ENCODE measurements around the gene NACC2.

NACC2 gene

DNA sequence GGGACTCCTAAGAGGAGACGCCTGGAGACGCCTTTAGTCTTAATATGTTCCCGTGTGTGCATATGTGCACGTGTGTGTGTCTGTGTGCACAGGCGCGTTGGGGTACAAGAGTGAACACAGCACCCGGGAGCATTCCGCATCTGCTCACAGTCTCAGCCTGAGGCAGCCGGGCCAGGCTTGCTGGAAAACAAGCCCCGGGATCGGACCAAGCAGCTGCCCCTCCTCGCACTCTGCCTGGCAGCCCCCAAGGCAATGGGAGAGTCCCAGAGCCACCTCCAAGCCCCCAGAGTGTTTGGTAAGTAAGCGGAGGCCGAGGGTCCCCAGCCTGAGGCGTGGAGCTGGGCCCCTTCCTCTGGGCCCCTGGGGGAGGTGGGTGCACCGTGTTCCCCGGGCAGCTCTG lies 106.6 kb downstream of the NACC2 start:
- no peak overlapping the region for H3K4me3 ChIP-seq (ENCODE audit: low read length)
- TF ChIP-seq, protein P1, sequence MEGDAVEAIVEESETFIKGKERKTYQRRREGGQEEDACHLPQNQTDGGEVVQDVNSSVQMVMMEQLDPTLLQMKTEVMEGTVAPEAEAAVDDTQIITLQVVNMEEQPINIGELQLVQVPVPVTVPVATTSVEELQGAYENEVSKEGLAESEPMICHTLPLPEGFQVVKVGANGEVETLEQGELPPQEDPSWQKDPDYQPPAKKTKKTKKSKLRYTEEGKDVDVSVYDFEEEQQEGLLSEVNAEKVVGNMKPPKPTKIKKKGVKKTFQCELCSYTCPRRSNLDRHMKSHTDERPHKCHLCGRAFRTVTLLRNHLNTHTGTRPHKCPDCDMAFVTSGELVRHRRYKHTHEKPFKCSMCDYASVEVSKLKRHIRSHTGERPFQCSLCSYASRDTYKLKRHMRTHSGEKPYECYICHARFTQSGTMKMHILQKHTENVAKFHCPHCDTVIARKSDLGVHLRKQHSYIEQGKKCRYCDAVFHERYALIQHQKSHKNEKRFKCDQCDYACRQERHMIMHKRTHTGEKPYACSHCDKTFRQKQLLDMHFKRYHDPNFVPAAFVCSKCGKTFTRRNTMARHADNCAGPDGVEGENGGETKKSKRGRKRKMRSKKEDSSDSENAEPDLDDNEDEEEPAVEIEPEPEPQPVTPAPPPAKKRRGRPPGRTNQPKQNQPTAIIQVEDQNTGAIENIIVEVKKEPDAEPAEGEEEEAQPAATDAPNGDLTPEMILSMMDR (IDR thresholded peaks at IDR 0.05; ENCODE audit: insufficient read depth, low read depth, low read length, missing control alignments), result no peak
- DNase-seq (ENCODE audit: low read depth), result no peak

DNA sequence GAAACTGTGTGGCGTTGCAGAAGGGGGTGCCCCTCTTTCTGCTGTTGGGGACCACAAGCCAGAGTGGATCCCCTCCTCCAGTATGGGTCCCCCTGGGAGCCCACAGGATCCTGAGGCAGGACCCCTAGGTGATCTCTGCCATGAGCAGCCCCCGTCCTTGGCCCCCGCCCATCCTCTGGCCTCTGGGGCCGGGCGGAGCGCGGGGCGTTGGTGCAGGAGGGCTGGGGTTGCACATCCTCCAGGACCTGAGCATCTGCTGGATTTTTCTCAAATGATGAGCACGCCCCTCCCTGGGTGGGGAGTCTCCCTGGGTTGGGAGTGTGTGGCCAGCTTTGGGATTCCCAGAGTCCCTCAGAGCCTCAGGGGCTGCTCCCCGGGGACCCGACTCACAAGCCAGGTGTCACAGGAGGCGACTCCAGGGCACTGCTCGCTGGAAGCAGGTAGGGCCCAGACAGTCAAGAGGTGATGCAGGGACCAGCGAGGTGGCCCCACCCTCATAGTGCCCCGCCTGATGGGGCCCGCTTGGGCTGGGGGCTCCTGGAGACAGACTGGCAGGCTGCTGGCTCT lies 107.2 kb downstream of the NACC2 start:
- TF ChIP-seq, protein P1 (IDR thresholded peaks at IDR 0.05; ENCODE audit: insufficient read depth, low read depth, low read length, missing control alignments), result no peak
- no peak overlapping the region for H3K4me3 ChIP-seq (ENCODE audit: low read length)
- no peak for DNase-seq (ENCODE audit: low read depth)

DNA sequence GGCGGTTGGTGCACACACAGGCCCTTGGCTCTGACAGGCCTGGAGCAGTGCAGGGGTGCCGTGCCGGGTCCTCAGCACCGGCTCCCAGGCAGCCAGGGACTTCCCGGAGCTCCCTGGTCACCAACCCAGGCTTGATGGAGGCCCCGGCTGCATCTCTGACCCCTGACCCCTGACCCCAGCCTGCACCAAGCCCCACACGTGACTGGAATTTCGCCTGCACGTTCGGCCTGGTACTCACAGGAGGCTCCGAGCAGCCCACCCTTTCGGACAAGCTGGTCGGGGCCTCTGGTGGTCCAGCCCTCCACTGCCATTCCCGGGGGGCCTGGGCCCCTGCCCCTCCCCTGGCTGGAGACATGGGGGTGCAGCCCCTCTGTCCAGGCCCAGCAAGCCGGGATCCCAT lies 108.5 kb downstream of the NACC2 start:
- H3K4me3 ChIP-seq (ENCODE audit: low read length), result no peak overlapping the region
- TF ChIP-seq, protein P1 (IDR thresholded peaks at IDR 0.05; ENCODE audit: insufficient read depth, low read depth, low read length, missing control alignments), result no peak
- no peak for DNase-seq (ENCODE audit: low read depth)

DNA sequence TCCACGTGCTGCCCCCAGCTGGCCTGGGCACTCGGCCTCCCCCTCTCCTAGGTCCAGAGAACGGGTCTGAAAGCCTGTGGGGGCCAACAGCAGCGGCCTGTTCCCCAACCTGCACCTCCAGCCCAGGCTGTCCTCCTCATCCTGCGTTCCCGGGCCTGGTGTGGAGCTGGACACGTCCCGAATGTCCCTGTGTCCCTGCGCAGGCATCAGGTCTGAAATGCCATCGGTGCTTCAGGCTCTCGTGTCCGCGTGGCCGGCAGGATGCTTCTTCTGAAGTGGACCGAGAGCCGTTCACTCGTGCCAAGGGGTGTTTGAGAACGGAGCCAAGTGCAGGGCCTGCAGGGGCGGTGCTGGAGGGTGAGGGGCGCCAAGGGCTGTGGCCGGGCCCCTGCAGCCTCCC lies 109.2 kb downstream of the NACC2 start:
- DNase-seq (ENCODE audit: low read depth), result no peak
- no peak overlapping the region for H3K4me3 ChIP-seq (ENCODE audit: low read length)
- TF ChIP-seq, protein P1 (IDR thresholded peaks at IDR 0.05; ENCODE audit: insufficient read depth, low read depth, low read length, missing control alignments), result no peak

DNA sequence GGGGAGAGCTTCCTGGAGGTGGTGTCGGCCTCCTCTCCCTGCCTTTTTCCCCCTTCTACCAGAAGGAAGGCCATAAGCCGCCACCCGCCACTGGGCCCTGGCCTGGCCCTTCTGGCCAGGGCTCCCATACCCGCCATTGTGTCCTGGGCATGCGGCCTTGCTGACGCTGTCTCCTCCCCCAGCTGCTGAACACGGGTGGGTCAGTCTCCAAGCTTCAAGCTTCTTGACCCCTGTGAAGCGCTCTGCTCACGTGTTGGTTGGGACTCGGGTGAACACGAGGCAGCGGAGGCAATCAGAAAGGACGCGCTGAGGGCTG lies 109.7 kb downstream of the NACC2 start:
- TF ChIP-seq, protein P1 (IDR thresholded peaks at IDR 0.05; ENCODE audit: insufficient read depth, low read depth, low read length, missing control alignments), result no peak
- no peak for DNase-seq (ENCODE audit: low read depth)
- no peak overlapping the region for H3K4me3 ChIP-seq (ENCODE audit: low read length)

DNA sequence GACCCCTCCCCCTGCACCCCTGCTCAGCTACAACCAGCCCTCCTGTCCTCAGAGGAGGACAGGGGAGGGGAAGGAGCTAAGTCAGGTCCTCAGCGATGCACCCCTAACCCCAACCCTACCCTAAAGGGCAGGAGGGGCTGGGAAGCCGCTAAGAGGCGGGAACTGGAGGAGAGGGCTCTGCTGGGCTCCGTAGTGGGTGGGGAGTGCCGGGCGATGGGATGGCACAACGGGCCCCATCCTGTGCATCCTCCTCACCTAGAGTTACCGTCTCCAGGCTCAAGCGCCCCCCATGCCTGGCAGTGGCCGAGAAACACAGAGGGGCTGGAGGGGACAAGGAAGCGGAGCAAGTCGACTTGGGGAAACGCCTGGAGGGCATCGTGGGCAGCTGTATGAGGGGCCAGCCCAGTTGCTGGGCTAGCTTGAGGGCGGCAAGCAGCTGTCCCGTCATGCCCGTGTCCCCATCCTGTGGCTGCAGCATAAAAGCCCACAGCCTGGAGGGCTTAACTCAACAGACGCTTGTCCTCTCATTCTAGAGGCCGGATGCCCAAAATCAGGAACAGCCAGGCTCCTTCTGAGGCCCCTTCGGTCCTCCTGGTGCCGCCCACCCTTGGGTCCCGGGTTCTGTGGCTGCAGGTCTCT lies 110.9 kb downstream of the NACC2 start:
- H3K4me3 ChIP-seq (ENCODE audit: low read length), result no peak overlapping the region
- TF ChIP-seq, protein P1 (IDR thresholded peaks at IDR 0.05; ENCODE audit: insufficient read depth, low read depth, low read length, missing control alignments), result no peak
- DNase-seq (ENCODE audit: low read depth), result no peak
